Caco-2 (cell line): ENCODE data around the gene ETV6. TPM values are rescaled to one million over a fixed set of nuclear protein-coding genes. Genes with fewer than 3 reads are reported as not detected.

Source experiments
- BruUV-seq: library from RNA; stranded (reverse); fragments of 400-500 nt; replicated peaks from 2 replicates; lab custom pipeline; 2021; lab: Mats Ljungman, UMichigan
- CTCF ChIA-PET: fragments of 300-600 bp; sonication (Branson Sonifier 250); formaldehyde crosslinking; loops from one replicate; lab custom pipeline; 2022; ENCODE audit warnings: antibody characterized with exemption; lab: Charles Lee
- POLR2A ChIA-PET: fragments of 300-600 bp; sonication (Branson Sonifier 250); formaldehyde crosslinking; loops from one replicate; lab custom pipeline; 2022; ENCODE audit warnings: antibody characterized with exemption; lab: Charles Lee
- DNase-seq, 2 experiments: peaks; one replicate each; pipeline versions ENCODE4 v3.0.0 to v3.0.0-alpha.2; 2020 to 2022
- H3K27me3 ChIP-seq: replicated peaks from 2 replicates; pipeline ENCODE4 v1.6.0; 2011; ENCODE audit warnings: low read length; ENCODE audit not compliant: control insufficient read depth, insufficient read depth
- H3K36me3 ChIP-seq: 2 replicates; pipeline ENCODE4 v1.5.1; 2011; ENCODE audit warnings: low read length; ENCODE audit not compliant: control insufficient read depth, insufficient read depth
- H3K4me1 ChIP-seq: fragments of 250-450 bp; sonication (Bioruptor Pico); 2 replicates; pipeline ENCODE4 v1.5.1; 2020; ENCODE audit warnings: mild to moderate bottlenecking
- H3K4me3 ChIP-seq: 2 replicates; pipeline ENCODE4 v1.5.1; 2011; ENCODE audit warnings: low read depth, mild to moderate bottlenecking, control low read depth, low read length
- H3K9me3 ChIP-seq: fragments of 250-450 bp; sonication (Bioruptor Pico); 2 replicates; pipeline ENCODE4 v1.5.1; 2020; ENCODE audit warnings: mild to moderate bottlenecking, moderate library complexity
- H3K27ac Mint-ChIP-seq: one replicate; pipeline ENCODE4 v1.8.0; 2022; ENCODE audit warnings: mixed read lengths; ENCODE audit not compliant: unreplicated experiment
- H3K27me3 Mint-ChIP-seq: one replicate; pipeline ENCODE4 v1.8.0; 2022; ENCODE audit warnings: mixed read lengths; ENCODE audit not compliant: insufficient read depth, unreplicated experiment
- H3K36me3 Mint-ChIP-seq: one replicate; pipeline ENCODE4 v1.8.0; 2022; ENCODE audit warnings: mild to moderate bottlenecking, mixed read lengths; ENCODE audit not compliant: insufficient read depth, unreplicated experiment
- H3K4me1 Mint-ChIP-seq: one replicate; pipeline ENCODE4 v1.8.0; 2022; ENCODE audit warnings: low read depth, mixed read lengths; ENCODE audit not compliant: unreplicated experiment
- H3K4me3 Mint-ChIP-seq: one replicate; pipeline ENCODE4 v1.8.0; 2022; ENCODE audit warnings: mild to moderate bottlenecking, moderate library complexity, mixed read lengths; ENCODE audit not compliant: unreplicated experiment
- H3K9me3 Mint-ChIP-seq: one replicate; pipeline ENCODE4 v1.8.0; 2022; ENCODE audit warnings: mixed read lengths; ENCODE audit not compliant: unreplicated experiment
- intact Hi-C: fragments of 100-400 bp; cut with micrococcal nuclease; formaldehyde crosslinking; loops from one replicate; pipeline ENCODE4 v1.10.0; 2022; ENCODE audit not compliant: unreplicated experiment
- total RNA-seq: library from RNA; stranded (reverse); gene quantifications from 2 replicates; pipeline ENCODE4 v1.2.3, GENCODE V29; 2022
- TF ChIP-seq, protein P1 (sequence below), 2 experiments: fragments of 200-600 bp in 1 of 2; IDR thresholded peaks; 1 replicate in 1 of 2; 2 replicates in 1 of 2; pipeline versions ENCODE4 v1.5.1 to v1.8.0; 2011 to 2022; ENCODE audit warnings: antibody characterized with exemption in 1 of 2, control low read depth in 1 of 2, inconsistent platforms in 1 of 2, low read depth in 1 of 2, low read length in 1 of 2, mild to moderate bottlenecking in 1 of 2, moderate library complexity in 1 of 2; ENCODE audit not compliant: insufficient read depth in 1 of 2, severe bottlenecking in 1 of 2, unreplicated experiment in 1 of 2

The ETV6 gene
- total RNA-seq, 1 experiment from 2014 or later = 15.6 TPM

DNA sequence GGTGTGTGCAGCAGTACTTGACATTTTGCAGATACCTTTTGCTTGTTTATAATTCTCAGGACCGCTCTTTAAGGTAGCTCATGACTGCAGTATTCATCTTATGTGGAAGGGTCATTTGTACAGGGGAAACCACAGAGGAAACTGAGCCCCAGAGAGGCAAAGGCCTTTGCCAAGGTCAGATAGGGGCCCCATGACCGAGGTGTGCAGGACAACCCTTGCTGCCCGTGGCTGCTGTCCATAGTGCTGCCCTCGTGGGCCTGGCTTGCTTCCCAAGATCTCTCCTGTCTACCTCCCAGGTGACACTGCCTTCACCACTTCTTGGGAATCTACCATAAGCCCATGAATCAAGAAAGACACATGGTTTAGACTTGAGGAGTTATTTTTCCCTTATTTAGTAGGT lies 222.6 kb downstream of the ETV6 start:
- ChIA-PET POLR2A (no interaction called here), CTCF (no interaction called here)
- no peak for DNase-seq
- H3K9me3 ChIP-seq = peaks cover 3% of the 10 kb centered on the region; the same call in 1 of the 2 replicates
- Mint-ChIP-seq H3K27ac (no peak overlapping the region), H3K36me3 (no peaks in the 10 kb centered on the region), H3K9me3 (peaks cover 10% of the 10 kb centered on the region), H3K4me1 (peaks cover 14% of the 10 kb centered on the region), H3K4me3 (no peak overlapping the region), H3K27me3 (no peaks in the 10 kb centered on the region)
- no TSS peak for BruUV-seq
- TF ChIP-seq, protein P1, sequence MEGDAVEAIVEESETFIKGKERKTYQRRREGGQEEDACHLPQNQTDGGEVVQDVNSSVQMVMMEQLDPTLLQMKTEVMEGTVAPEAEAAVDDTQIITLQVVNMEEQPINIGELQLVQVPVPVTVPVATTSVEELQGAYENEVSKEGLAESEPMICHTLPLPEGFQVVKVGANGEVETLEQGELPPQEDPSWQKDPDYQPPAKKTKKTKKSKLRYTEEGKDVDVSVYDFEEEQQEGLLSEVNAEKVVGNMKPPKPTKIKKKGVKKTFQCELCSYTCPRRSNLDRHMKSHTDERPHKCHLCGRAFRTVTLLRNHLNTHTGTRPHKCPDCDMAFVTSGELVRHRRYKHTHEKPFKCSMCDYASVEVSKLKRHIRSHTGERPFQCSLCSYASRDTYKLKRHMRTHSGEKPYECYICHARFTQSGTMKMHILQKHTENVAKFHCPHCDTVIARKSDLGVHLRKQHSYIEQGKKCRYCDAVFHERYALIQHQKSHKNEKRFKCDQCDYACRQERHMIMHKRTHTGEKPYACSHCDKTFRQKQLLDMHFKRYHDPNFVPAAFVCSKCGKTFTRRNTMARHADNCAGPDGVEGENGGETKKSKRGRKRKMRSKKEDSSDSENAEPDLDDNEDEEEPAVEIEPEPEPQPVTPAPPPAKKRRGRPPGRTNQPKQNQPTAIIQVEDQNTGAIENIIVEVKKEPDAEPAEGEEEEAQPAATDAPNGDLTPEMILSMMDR (IDR thresholded peaks at IDR 0.05; ENCODE audit: insufficient read depth in 1 of 2, low read depth in 1 of 2, low read length in 1 of 2, severe bottlenecking in 1 of 2, unreplicated experiment in 1 of 2) = no peak
- H3K4me1 ChIP-seq = peaks cover 12% of the 10 kb centered on the region
- intact Hi-C loops = no loop called here
- no peak overlapping the region for H3K4me3 ChIP-seq
- no peaks in the 10 kb centered on the region for H3K27me3 ChIP-seq
- no peaks in the 10 kb centered on the region for H3K36me3 ChIP-seq

DNA sequence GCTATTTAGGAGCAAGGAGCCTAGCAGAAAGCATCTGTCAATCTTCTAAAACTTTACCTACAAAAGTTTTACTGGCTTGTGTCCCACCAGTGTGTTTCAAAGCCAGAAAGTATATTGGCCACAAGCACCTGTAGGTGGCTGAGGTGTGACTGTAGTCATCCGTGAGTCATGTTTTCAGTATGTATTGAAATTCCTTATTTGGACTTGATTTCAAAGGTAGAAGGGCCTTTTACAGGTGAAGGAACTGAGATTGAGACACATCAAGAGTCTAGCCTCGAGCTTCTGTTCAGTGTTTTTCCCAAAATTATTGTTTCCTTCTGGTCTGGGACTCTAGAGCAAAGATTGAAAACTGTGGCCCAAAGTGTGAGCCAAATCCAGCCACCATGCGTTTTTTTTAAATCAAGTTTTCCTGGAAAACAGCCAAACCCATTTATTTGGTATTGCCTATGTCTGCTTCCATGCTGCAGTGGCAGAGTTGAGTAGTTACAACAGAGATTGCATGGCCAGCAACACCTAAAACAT lies 226.0 kb downstream of the ETV6 start:
- Histone ChIP-seq H3K27me3 (no peaks in the 10 kb centered on the region), H3K9me3 (no peaks in the 10 kb centered on the region), H3K4me3 (no peak overlapping the region), H3K36me3 (no peaks in the 10 kb centered on the region), H3K4me1 (peaks cover 21% of the 10 kb centered on the region)
- TF ChIP-seq, protein P1 (IDR thresholded peaks at IDR 0.05; ENCODE audit: insufficient read depth in 1 of 2, low read depth in 1 of 2, low read length in 1 of 2, severe bottlenecking in 1 of 2, unreplicated experiment in 1 of 2) = no peak
- no TSS peak for BruUV-seq
- ChIA-PET POLR2A (interaction anchor here (0.7 to 0.8 kb wide), 2 partner anchors 10 to 112 kb away, joined by 3 read pairs; no protein-coding TSS in a partner anchor), CTCF (no interaction called here)
- DNase-seq = no peak
- intact Hi-C loops = no loop called here
- Mint-ChIP-seq H3K27ac (peak overlapping the region; percentile 45), H3K27me3 (no peaks in the 10 kb centered on the region), H3K9me3 (no peaks in the 10 kb centered on the region), H3K36me3 (no peaks in the 10 kb centered on the region), H3K4me3 (no peak overlapping the region), H3K4me1 (peaks cover 26% of the 10 kb centered on the region)

DNA sequence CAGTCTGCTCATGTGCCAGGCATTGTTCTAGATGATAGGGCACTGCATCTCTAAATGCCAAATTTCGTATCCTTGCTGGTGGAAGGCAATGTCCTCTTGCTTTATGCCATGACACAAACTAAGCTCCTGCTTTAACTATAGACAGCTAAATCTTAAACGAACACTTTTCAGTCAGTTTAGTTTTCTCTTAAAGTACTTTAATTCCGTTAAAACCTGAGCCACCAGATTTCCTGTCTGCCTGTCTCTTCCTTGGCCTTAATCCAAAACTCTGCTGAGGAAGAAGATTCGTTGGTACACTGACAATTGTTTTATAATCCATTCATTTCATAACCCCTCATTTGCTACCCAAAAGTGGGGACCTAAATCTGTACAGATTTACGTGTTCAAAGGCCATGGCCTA lies 226.8 kb downstream of the ETV6 start:
- TF ChIP-seq, protein P1 (IDR thresholded peaks at IDR 0.05; ENCODE audit: insufficient read depth in 1 of 2, low read depth in 1 of 2, low read length in 1 of 2, severe bottlenecking in 1 of 2, unreplicated experiment in 1 of 2) = no peak
- POLR2A ChIA-PET = no interaction called here
- no peak overlapping the region for H3K4me3 ChIP-seq
- CTCF ChIA-PET = no interaction called here
- H3K27ac Mint-ChIP-seq = no peak overlapping the region
- no peaks in the 10 kb centered on the region for H3K27me3 ChIP-seq
- no peaks in the 10 kb centered on the region for H3K36me3 ChIP-seq
- no peaks in the 10 kb centered on the region for H3K9me3 Mint-ChIP-seq
- H3K4me1 ChIP-seq = peaks cover 21% of the 10 kb centered on the region
- peaks cover 26% of the 10 kb centered on the region for H3K4me1 Mint-ChIP-seq
- no peaks in the 10 kb centered on the region for H3K27me3 Mint-ChIP-seq
- no peak overlapping the region for H3K4me3 Mint-ChIP-seq
- no peak for DNase-seq
- no peaks in the 10 kb centered on the region for H3K9me3 ChIP-seq
- intact Hi-C loops = no loop called here
- BruUV-seq = no TSS peak
- H3K36me3 Mint-ChIP-seq = no peaks in the 10 kb centered on the region
